ENCODE data around the gene PTMS.

DNA sequence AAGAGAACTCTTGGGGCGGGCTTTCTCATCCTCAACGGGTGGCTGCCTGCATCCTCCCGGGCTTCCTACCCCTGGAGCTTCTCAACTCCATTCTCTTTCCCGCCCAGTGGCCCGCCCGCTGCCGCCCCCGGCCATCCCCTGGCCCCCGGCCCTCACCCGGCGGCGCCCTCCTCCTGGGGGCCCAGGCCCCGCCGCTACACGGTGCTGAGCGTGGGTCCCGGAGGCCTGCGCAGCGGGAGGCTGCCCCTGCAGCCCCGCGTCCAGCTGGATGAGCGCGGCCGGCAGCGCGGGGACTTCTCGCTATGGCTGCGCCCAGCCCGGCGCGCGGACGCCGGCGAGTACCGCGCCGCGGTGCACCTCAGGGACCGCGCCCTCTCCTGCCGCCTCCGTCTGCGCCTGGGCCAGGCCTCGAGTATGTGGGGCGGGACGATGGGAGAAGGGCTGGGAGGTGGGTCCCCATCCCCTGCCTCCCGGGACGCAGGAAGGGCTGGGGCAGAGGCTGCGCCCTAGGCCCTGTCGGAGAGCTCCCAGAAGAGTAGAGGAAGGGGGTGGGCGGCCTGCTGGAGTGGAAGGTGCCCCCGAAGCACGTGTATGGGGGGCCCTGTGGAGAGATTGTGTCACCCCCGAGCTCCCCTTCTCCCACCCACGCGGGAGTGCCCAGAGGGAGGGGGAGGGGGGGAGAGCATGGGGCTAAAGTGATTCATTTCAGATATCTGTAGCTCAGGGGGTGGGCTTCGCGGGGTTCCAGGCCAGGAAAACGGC, 7.6 kb downstream of the PTMS start:
- TF ChIP-seq CTCF (IDR thresholded peaks at IDR 0.05) (no peak), POLR2A (IDR thresholded peaks at IDR 0.05) (no peak)
